HG03103 (cell line): Measurements from ENCODE around the gene DUSP6.

Experiments
- ATAC-seq: cut with Tn5 transposase; IDR thresholded peaks from one replicate; pipeline ENCODE4 v1.9.1; 2021; ENCODE audit warnings: low read depth; ENCODE audit not compliant: unreplicated experiment

Gene DUSP6

GRCh38 chr12:89376202-89376529 lies 23.9 kb upstream of the DUSP6 start:
- ATAC-seq: no peak

- ATAC-seq: no peak
Measured at GRCh38 chr12:89373763-89374572, 21.7 kb upstream of the DUSP6 start.

DNA sequence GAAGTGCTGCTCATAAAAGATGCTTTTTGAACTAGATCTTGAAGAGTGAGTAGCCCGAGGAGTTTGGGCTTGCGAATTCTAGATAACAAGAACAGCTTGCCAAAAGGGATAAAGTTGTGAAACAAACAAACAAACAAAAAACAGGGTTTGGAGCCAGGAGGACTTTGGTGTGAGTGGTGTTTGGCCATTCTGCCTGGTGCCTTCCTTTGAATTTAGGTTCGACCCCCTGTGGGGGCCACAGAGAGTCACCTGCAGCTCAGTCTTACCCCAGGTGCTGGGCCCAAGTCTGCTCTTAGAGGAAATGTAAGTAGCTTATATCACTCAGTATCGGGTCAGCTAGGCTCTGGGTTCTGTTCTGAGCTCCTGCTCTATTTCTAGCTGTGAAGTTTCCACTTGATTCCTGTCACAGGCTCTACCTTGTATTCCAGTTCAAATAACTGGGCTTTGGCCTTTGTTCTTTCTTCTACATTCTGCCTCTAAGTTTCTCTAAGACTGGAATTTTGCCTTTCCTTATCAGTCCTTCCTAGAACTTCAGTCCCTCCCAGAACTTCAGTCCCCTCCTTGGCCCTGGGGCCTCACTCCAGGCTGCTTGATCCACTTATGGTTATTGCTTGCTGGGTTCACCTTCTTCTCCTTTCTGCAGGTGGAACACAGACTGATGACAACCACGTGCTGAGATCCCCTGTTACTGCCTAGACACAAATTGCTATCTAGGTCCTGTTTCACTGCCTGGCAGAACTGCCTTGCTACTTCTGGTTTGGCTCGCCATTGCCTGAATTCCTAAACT lies 20.5 kb upstream of the DUSP6 start:
- ATAC-seq: no peak

GRCh38 chr12:89370850-89371249 lies 18.5 kb upstream of the DUSP6 start:
- no peak for ATAC-seq

GRCh38 chr12:89370421-89370831 lies 18.1 kb upstream of the DUSP6 start:
- no peak for ATAC-seq

GRCh38 chr12:89369166-89369565 lies 16.9 kb upstream of the DUSP6 start:
- no peak for ATAC-seq

DNA sequence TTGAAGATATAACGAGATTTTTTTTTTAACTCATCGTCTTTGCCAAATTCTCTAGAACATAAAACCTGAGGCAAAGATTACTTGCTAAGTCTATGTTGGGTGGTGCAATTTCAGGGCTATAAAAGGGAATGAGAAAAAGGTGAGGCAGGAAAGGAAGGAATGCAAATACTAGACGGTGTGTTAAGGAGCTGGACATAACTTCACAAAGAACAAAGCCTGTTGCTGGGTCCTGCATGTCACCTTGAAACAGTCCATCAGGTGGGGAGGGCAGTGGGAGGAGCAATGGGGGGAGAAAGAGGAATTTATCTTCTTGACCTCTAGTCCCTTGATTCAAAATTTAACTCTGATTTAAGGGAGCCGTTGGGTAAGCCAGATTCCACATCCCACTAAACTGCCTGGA lies 16.1 kb upstream of the DUSP6 start:
- ATAC-seq: no peak

DNA sequence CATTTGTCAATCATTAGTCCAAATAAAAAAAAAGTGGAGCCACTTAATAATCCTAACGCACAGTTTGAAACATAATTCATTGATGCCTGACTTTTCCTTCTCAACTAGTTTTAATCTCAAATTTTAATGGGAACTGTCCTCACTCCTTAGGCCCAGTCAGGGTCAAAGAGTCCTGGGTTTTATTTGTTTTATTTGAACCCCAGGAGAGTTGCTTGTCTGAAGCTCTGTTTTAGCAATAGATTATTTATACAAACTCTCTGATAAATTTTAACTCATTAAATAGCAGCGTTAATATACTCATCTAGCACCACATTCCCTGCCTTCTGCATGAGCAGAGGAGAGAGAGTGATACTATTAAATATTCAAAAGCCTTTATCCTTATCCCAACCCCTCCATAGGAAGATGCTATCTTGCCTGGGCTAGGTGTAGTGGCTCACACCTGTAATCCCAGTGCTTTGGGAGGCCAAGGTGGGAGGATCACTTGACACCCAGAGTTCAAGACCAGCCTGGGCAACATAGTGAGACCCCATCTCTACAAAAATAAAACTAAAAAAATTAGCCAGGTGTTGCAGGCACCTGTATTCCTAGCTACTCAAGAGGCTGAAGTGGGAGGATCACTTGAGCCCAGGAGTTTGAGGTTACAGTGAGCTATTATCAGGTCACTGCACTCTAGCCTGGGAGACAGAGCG lies 14.5 kb upstream of the DUSP6 start:
- ATAC-seq: no peak

- ATAC-seq: no peak
Measured at GRCh38 chr12:89364631-89365030, 12.3 kb upstream of the DUSP6 start.

DNA sequence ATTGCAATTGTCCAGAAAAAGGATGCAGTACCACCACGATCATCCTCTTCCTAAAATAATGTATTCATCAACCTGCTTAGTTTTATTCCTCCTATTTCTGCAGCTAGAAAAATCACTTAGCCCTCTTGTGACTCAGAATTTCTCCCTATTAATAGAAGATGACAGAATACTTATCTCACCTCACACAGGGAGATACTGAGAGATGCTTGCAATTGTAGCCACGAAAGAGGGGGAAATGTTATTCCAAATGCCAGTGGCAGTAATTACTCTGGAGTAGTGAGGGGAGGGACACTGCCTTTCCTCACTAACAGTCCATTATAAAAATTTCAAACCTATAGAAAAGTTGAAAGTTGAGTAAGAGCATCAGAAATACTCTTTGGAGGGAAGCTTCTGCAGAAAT lies 11.8 kb upstream of the DUSP6 start:
- no peak for ATAC-seq

DNA sequence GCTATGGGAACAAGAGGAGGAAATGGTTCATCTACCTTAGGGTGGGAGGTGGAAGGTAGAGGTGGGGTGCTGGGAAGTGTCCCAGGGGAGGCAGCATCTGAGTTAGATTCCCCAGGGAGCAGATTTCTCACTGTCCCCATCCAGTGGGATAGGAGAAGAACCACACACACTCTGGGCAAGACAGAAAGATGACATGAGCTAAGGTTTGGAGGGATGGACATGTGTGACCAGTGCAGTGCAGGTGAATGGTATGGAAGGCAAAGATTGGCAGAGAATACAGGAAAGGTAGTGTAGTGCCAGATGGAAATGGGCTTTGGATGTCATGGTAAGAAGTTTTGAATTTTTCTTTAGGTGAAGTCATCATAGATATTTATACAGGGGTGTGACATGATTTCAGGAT lies 11.3 kb upstream of the DUSP6 start:
- ATAC-seq: no peak

DNA sequence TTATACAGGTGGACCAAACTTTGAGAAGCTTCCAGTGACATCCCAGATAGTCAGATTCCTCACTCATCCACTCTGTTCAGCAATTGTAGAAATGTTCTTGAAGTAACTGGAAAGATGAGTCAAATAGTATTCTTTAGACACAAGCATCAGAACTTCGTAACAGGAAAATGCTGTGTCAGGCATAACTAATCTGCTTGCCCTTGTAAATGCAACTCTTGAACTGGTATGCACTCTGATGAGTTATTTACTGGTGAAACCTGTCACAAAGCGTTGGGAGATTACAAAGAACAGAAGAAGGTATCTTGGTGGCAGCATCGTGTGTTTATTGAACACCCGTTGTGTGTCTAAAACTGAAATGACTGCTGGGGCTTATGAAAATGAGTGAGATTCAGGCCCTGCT lies 10.8 kb upstream of the DUSP6 start:
- ATAC-seq: no peak

DNA sequence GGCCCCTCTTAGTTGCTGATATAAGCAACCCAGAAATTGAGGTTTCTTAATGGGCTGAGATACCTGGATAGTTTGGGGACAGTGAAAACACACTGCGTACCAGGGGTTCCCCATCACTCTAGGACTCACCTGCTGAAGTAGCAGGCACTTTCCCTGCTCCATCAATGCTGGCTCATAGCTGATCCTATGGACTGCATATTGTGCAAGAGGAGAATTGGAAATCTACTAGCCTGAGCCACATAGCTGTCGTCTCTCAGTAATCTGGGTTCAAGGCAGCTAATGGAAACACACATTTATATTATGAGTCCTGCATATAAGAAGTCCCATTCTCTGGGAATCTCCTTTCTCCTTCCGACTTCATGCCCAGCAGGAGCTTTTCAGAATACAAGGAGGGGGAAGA lies 7.3 kb upstream of the DUSP6 start:
- no peak for ATAC-seq

GRCh38 chr12:89358805-89359204 lies 6.5 kb upstream of the DUSP6 start:
- no peak for ATAC-seq

GRCh38 chr12:89357297-89357730 lies 5.0 kb upstream of the DUSP6 start:
- no peak for ATAC-seq

- ATAC-seq: no peak
Measured at GRCh38 chr12:89356069-89356665, 3.9 kb upstream of the DUSP6 start.

DNA sequence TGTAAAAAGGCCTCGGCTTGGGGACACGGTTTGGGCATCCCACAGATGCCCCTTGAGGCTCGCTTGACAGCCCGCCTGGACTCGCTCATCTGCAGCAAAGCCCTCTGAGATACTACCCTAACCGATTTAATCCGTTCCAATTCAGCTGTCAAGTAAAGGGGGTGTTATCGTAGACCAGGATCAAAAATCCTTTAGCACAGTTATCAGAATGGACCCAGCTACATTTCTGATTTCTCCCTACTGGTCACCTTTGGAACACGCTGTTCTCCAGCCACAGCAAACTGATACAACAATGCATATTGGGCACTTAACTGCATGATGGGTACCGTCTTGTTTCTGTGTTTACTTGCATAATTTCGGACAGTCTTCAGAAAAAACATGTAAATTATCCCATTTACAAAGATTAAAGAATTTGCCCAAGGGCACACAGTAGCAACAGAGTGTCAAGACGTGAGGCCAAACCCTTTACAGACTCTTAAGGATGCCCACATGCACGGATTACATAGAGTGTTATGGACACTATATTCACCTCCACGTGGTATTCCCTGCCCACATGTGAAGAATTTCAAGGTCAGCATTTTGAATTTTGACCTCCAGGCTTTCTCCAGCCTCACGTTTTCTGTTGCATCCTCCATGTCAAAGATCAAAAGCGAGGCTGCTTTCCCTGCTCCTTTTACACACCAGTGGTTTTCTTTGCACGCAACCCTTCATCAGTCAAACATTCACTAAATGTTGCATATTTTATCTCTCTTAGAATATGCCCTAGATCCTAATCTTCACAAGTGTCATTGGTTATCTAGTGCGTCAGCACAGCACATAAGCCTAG lies 3.2 kb upstream of the DUSP6 start:
- ATAC-seq: no peak

DNA sequence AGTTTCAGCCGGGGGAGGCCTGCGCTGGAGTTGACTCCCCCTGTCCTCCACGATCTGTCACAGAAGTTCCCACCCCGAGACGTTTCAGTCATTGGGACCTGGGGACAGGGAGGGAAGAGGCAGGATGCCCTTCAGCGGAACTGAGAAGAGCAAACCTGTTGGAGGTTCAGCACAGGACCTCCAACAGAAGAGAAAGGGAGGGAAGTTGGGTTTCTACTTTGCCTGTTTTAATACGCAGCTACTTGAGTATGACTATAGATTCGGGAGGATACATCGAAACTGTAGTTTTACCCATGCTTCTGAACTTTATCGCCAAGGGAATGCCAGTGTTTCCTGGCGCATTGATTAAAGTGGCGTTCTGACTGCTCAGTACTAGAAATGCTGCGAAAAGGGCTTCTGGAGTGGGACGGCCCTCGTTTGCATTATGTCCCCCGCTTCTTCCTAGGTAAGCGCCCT lies 2.3 kb upstream of the DUSP6 start:
- peak; percentile 22 for ATAC-seq

- ATAC-seq: peak; percentile 32
Measured at GRCh38 chr12:89353823-89354611, 1.7 kb upstream of the DUSP6 start.
